ENCODE measurements around the gene SOD2. TPM values are rescaled to one million over a fixed set of nuclear protein-coding genes. Genes with fewer than 3 reads are reported as not detected.

SOD2 gene
- total and polyA plus RNA-seq, 9 of the 15 experiments (the other 6 are each of a cell fraction or from before 2014, with no cell fraction given), result 39.8 to 140 (median 95.8) TPM

GRCh38 chr6:159654483-159655098, 38.5 kb downstream of the SOD2 start (continued):
- no peak for TF ChIP-seq CHAMP1 (IDR thresholded peaks at IDR 0.05)
- TF ChIP-seq PPARD (CRISPR knock-in tag; IDR thresholded peaks at IDR 0.05), result no peak
- no peak for TF ChIP-seq ZNF511 (CRISPR knock-in tag; IDR thresholded peaks at IDR 0.05)
- TF ChIP-seq DDX20 (tag; IDR thresholded peaks at IDR 0.05; ENCODE audit: low read depth), result no peak
- no peak for TF ChIP-seq PHF20 (IDR thresholded peaks at IDR 0.05; ENCODE audit: partially characterized antibody)
- no peak for TF ChIP-seq ZNF407 (IDR thresholded peaks at IDR 0.05; ENCODE audit: low read depth)
- TF ChIP-seq PREB (CRISPR knock-in tag; IDR thresholded peaks at IDR 0.05), result no peak
- peak; percentile 74 to 75 for TF ChIP-seq RAD21 (CRISPR knock-in tag; conservative IDR thresholded peaks at IDR 0.05 in 1 of 2, IDR thresholded peaks at IDR 0.05 in 1 of 2)
- no peak for TF ChIP-seq MECOM (CRISPR knock-in tag; IDR thresholded peaks at IDR 0.05)
- no peak for TF ChIP-seq NR4A1 (CRISPR knock-in tag; IDR thresholded peaks at IDR 0.05)
- TF ChIP-seq NR4A1 (tag; IDR thresholded peaks at IDR 0.05), result no peak
- no peak for TF ChIP-seq MED1 (CRISPR knock-in tag; IDR thresholded peaks at IDR 0.05; ENCODE audit: borderline replicate concordance)
- TF ChIP-seq ZSCAN29 (IDR thresholded peaks at IDR 0.05), result no peak
- no peak for TF ChIP-seq CBX5 (IDR thresholded peaks at IDR 0.05; ENCODE audit: borderline replicate concordance, low read depth)
- TF ChIP-seq BHLHE40 (IDR thresholded peaks at IDR 0.05; ENCODE audit: low read length), result no peak
- no peak for TF ChIP-seq CEBPB (tag; IDR thresholded peaks at IDR 0.05)
- no peak for TF ChIP-seq TSC22D4 (tag; IDR thresholded peaks at IDR 0.05)
